HG02763 (cell line): Measurements from ENCODE around the gene ATXN1.

Experiments used
- ATAC-seq: cut with Tn5 transposase; IDR thresholded peaks from one replicate; pipeline ENCODE4 v1.9.1; 2021; ENCODE audit warnings: mild to moderate bottlenecking, moderate library complexity; ENCODE audit not compliant: unreplicated experiment

Gene ATXN1

GRCh38 chr6:16375843-16376242 lies 385.4 kb downstream of the ATXN1 start:
- ATAC-seq: no peak

DNA sequence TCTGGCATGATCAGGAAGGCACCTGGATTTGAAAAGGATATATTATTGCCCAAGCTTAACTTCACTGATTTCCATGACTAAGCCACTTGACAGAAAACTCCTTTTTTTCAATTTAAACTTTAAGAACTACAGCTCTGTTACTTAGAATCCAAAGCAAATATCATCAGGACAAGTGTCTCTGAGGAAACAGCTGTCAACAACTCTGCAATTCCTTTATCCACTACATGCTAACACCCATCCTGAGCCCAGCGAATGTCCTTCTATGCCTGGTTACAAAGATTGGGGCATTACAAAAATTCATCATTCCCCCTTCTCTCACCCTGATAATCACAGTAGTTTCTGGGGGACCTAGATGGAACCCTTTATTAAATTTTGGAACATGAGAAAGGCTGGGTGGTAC lies 386.1 kb downstream of the ATXN1 start:
- ATAC-seq: no peak

GRCh38 chr6:16374461-16375200 lies 386.6 kb downstream of the ATXN1 start:
- ATAC-seq: peak; percentile 70

DNA sequence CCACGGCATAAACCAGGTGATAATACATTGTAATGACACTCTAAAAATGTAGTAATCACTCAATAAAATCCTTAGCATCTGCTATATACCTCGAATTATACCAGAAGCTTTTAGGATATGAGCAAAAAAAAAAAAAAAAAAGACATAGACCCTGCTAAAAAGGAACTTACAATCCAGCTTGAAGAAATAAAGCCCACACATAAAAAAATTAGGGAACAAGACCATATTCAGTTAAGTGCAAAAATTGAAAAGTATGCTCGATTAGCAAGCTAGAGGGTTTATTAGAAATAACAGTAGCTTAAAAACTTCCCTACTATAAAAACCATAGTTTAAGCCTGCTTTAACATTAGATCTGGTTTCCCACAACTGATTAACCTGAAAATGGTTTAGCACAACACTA lies 387.2 kb downstream of the ATXN1 start:
- ATAC-seq: no peak

GRCh38 chr6:16372029-16372776 lies 389.1 kb downstream of the ATXN1 start:
- no peak for ATAC-seq

- ATAC-seq: no peak
Measured at GRCh38 chr6:16371401-16371800, 389.9 kb downstream of the ATXN1 start.

DNA sequence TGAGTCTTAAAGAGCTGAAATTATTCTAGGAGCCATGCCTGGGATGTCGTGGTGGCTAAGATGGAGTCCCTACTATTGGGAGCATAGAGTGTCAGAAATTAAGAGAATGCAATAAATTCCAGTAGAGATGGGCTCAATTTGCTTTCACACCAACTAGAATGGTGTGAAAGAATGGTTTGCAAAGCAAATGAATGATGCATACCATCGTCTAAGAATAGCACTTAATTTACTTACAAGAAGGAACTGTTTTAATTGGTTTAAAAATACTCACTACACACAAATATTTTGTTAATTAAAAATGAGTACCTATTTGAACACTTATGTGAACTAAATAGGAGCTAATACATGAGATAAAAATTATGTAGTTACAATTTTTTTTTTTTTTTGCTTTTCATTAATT lies 390.3 kb downstream of the ATXN1 start:
- no peak for ATAC-seq

DNA sequence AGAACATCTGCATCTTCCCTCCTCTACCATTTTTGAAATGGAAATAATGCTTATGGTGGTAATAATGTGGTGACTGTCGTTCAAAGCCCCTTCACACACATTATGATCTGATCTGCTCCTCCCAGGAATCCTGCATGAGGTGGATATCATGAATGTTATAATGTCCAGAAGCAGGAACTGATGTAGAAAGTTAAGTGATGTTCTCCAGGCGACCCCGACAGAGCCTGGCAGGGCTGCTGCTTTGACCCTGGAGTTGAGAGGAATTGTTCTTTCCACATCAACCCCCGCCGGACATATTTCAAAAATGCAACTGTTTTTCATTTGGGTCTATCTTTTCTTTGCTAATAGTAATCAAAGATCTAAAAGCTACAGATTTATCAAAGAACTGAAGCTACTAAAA lies 391.3 kb downstream of the ATXN1 start:
- no peak for ATAC-seq

DNA sequence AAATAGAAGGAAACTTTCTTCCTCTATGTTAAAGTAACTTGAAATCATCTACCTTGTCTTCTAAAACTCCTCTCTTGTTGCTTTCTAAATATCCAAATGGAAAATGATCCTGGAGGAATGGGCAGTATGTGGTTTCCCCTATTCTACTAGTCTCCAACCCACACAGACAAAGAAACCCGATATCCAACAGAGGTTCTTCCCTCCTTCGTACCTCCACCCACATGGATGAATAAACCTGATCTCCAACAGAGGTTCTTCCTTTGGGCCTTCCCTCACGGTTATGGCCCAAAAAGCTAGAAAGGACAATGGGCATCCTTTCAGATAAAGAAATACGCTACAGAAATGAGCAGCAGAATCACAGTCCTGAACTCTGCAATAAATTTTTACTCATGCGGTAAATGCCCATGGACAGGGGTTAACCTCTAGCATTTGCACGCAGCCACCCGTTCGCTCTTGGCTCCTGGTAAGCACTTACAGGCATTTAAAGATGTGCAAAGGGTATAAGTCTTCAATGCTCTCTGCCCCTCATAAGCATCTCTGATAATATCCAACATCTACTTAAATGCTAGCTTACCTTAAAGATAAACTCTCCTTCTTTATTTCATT lies 392.0 kb downstream of the ATXN1 start:
- ATAC-seq: no peak

- no peak for ATAC-seq
Measured at GRCh38 chr6:16367571-16367970, 393.7 kb downstream of the ATXN1 start.

GRCh38 chr6:16363749-16364148 lies 397.5 kb downstream of the ATXN1 start:
- ATAC-seq: no peak

DNA sequence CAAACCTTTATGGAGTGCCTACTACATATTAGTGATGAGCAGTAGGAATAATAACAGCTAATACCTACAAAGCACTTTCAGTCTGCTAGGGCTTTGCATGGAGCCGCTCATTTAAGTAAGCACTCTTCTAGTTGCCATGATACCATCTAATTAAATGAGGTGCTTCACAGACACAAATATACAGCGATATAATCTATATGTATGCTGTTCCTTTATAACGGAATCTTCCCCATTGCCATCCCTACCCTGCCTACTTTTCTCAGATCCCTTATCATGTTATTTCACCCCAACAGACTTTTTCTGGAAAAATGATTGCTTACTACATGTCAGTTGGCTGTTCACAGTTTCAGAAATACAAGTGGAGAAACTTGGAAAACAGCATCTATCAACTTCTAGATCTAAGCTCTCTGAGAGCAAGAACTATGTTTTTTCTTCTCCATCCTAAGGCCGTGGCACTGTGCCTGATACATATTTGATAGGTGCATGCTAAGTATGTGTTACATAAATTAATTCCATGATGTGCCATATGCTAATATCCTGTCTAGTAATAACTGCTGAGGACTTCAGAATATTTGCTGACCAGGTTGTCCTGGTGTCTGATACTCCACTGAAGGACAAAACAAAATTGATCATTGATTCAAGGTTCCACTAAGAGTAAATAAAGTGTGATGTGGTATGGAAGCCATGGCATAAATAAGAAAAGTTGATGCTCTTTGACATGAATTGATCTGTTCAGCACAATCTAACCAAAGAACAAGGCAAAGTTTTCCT lies 398.3 kb downstream of the ATXN1 start:
- no peak for ATAC-seq

DNA sequence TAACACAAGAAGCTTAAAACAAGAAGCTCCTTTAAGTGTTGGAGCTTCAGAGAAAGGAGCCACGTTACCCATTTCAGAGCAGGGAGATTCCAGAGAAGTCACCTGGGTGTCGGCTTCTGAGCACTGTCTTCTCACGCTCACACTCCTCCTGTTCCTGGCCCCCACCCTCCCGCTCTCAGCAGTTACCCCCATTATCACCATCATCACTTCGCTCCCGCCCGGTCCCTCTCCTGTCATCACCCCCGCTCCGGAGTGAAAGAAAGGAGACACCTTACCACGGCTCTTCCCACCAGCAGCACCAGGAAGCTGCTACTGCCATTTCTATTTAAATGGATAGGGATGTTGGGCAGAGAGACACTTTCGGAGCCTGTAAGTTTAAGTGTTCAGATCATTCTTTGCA lies 399.0 kb downstream of the ATXN1 start:
- ATAC-seq: no peak

DNA sequence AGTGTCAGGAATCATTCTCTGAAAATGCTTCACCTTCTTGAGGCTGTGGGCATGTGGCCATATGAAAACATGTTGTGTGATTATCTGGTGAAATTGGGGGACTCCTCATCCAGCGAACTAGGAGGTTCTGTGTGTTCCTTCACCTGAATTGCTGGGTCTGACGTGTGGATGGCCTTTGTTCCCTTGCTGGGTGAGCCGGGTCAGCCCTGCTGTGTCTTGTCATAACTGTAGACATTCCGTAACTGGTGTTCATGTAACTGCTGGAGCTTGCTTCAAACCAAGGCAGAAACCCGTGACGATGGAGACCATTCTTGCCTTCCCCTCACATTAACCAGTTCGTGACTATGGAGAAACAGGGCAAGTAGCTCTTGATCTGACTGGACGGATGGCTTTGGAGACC lies 399.4 kb downstream of the ATXN1 start:
- no peak for ATAC-seq

GRCh38 chr6:16361121-16361520 lies 400.1 kb downstream of the ATXN1 start:
- ATAC-seq: no peak

DNA sequence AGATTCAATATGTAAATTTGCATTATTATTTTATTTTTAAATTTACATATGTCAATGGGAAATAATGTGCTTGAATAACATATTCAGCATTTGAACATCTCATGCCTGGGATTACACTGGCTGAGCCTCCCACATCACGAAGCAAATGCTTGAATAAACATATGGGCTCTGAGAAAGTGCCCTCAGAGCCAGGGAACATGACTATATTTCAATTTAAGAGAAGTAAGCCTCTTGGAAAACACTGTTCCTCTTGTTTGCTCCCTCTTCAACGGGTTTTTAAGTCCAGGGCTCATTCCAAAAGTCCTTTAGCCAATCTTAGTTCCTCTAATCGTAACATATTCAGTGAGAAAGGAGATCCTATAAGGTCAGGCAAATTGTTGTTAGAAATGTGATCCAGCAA lies 400.9 kb downstream of the ATXN1 start:
- ATAC-seq: no peak

- ATAC-seq: no peak
Measured at GRCh38 chr6:16359563-16359962, 401.7 kb downstream of the ATXN1 start.

DNA sequence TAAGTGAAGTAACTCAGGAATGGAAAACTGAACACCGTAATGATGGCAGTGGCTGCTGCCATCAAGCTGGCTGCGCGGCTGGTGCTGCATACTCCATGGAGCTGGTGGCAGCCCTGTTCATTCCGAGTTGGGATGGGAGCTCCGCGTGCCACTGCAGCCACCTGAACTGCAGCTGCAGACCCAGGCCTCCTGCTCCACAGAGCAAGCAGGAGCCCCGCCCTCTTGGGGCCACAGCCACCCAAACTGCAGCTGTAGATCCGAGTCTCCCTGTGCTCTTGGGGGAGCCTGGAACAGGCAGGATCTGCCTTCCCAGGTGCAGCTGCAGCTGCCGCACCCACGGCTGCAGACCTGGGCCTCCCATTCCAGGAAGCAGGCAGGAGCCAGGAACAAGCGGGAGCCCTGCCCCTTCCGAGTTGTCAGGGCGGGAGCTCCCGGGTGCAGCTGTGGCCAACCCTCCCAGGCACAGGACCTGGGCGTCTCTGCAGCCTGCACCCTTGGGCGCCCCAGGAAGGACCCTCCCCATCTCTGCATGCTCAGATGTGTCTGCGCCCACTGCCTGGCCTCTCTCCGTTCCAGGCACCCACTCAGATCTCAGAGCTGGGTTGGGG lies 402.6 kb downstream of the ATXN1 start:
- no peak for ATAC-seq

DNA sequence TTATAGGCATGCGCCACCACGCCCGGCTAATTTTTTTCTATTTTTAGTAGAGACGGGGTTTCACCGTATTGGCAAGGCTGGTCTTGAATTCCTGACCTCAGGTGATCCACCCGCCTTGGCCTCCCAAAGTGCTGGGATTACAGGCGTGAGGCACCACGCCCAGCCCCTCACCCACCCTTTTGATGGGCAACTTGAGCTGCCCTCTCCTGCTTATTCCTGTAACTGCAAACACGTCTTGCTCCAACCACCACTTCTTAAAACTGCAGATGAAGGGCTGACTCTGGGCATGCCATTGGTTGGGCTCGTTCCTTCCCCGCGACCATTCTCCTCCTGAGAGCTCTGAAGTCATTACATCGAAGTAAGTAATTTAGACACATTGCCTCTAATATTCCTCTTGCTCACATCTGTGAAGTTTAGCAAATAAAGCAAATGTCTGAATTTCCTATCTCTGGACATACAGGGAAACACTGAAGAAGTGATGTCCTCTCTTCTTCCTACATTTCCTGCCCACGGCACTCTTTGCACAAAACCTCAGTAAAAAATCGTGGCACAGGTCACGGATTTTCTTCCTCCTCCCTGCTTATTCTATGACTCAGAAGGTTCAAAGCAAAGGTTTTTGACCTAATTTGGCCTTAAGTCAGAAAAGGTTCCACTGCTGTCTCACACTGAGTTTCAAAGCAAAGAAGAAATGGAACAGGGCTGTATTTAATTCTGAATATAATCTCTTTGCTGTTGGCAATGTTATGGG lies 405.4 kb downstream of the ATXN1 start:
- ATAC-seq: no peak

DNA sequence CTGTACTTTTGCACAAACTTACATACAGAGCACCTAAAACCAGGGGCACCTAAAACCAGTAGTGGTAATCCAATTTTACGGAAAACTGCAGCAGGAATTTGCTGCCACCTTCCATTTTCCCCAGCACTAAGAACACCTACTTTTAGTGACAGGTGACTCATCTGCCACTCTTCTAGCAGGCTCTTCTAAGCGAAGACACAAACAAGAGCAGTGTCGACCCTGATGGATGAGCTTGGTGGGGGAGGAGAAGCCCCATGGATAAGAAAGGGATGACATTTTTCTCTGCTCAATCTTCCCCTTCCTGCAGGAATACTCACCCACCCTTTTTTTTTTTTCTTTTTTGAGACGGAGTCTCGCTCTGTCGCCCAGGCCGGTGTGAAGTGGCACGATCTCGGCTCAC lies 406.0 kb downstream of the ATXN1 start:
- ATAC-seq: no peak
